IPS-15b (cell line): ENCODE measurements around the gene EOLA2.
A peak's percentile ranks its signal among the peaks of the same experiment; 100 is the strongest.

Experiments
- H3K27me3 ChIP-seq: one replicate; pipeline ENCODE4 v1.6.1; 2013; ENCODE audit warnings: low read length; ENCODE audit not compliant: control insufficient read depth, insufficient read depth
- H3K36me3 ChIP-seq: one replicate; pipeline ENCODE4 v1.6.1; 2013; ENCODE audit warnings: low read length; ENCODE audit not compliant: control insufficient read depth, insufficient read depth
- H3K4me1 ChIP-seq: one replicate; pipeline ENCODE4 v1.6.1; 2013; ENCODE audit warnings: mild to moderate bottlenecking, low read length; ENCODE audit not compliant: control insufficient read depth, insufficient read depth
- H3K4me3 ChIP-seq: one replicate; pipeline ENCODE4 v1.5.1; 2013; ENCODE audit warnings: low read depth, low read length
- H3K9ac ChIP-seq: one replicate; pipeline ENCODE4 v1.6.1; 2013; ENCODE audit warnings: low read depth, mild to moderate bottlenecking, low read length
- H3K9me3 ChIP-seq: one replicate; pipeline ENCODE4 v1.6.1; 2013; ENCODE audit warnings: mild to moderate bottlenecking, low read length; ENCODE audit not compliant: control insufficient read depth, insufficient read depth

Gene EOLA2

GRCh38 chrX:149938427-149938880, at the start of gene EOLA2:
TSS of gene EOLA2 (minus strand) at chrX:149938491. CDS start at chrX:149933874, 4,617 bp downstream.
- Histone ChIP-seq H3K9ac (peak within 1 kb of the TSS; percentile 73), H3K9me3 (no peaks in the 10 kb centered on the region), H3K36me3 (no peaks in the 10 kb centered on the region), H3K27me3 (no peaks in the 10 kb centered on the region), H3K4me3 (peak within 1 kb of the TSS; percentile 77), H3K4me1 (no peaks in the 10 kb centered on the region)

- no peaks in the 10 kb centered on the region for H3K27me3 ChIP-seq
- no peaks in the 10 kb centered on the region for H3K4me1 ChIP-seq
- no peak overlapping the region for H3K9ac ChIP-seq
- no peaks in the 10 kb centered on the region for H3K36me3 ChIP-seq
- no peaks in the 10 kb centered on the region for H3K9me3 ChIP-seq
- H3K4me3 ChIP-seq: no peak overlapping the region
Measured at GRCh38 chrX:149987613-149988012, 49.3 kb upstream of the EOLA2 start.

GRCh38 chrX:149984411-149984810, 46.1 kb upstream of the EOLA2 start:
- no peak overlapping the region for H3K4me3 ChIP-seq
- no peaks in the 10 kb centered on the region for H3K27me3 ChIP-seq
- H3K36me3 ChIP-seq: no peaks in the 10 kb centered on the region
- no peaks in the 10 kb centered on the region for H3K4me1 ChIP-seq
- H3K9ac ChIP-seq: no peak overlapping the region
- H3K9me3 ChIP-seq: no peaks in the 10 kb centered on the region

GRCh38 chrX:149982310-149982709, 44.0 kb upstream of the EOLA2 start:
- Histone ChIP-seq H3K4me3 (no peak overlapping the region), H3K4me1 (no peaks in the 10 kb centered on the region), H3K36me3 (no peaks in the 10 kb centered on the region), H3K9me3 (no peaks in the 10 kb centered on the region), H3K27me3 (no peaks in the 10 kb centered on the region), H3K9ac (no peak overlapping the region)

GRCh38 chrX:149979126-149979644, 40.9 kb upstream of the EOLA2 start:
- Histone ChIP-seq H3K27me3 (no peaks in the 10 kb centered on the region), H3K4me3 (no peak overlapping the region), H3K4me1 (no peaks in the 10 kb centered on the region), H3K9ac (no peak overlapping the region), H3K9me3 (no peaks in the 10 kb centered on the region), H3K36me3 (no peaks in the 10 kb centered on the region)

GRCh38 chrX:149962859-149963757, 24.8 kb upstream of the EOLA2 start:
- no peak overlapping the region for H3K9ac ChIP-seq

GRCh38 chrX:149962010-149962409, 23.7 kb upstream of the EOLA2 start:
- Histone ChIP-seq H3K27me3 (no peaks in the 10 kb centered on the region), H3K4me3 (no peak overlapping the region), H3K9ac (no peak overlapping the region), H3K9me3 (no peaks in the 10 kb centered on the region), H3K4me1 (no peaks in the 10 kb centered on the region), H3K36me3 (no peaks in the 10 kb centered on the region)

More at GRCh38 chrX:149962859-149963757, 24.8 kb upstream of the EOLA2 start:
- H3K27me3 ChIP-seq: no peaks in the 10 kb centered on the region
- no peaks in the 10 kb centered on the region for H3K9me3 ChIP-seq
- no peaks in the 10 kb centered on the region for H3K4me1 ChIP-seq
- no peaks in the 10 kb centered on the region for H3K36me3 ChIP-seq
- H3K4me3 ChIP-seq: no peak overlapping the region

GRCh38 chrX:149961572-149961971, 23.3 kb upstream of the EOLA2 start:
- no peaks in the 10 kb centered on the region for H3K27me3 ChIP-seq
- no peak overlapping the region for H3K4me3 ChIP-seq
- H3K36me3 ChIP-seq: no peaks in the 10 kb centered on the region
- no peaks in the 10 kb centered on the region for H3K9me3 ChIP-seq
- H3K4me1 ChIP-seq: no peaks in the 10 kb centered on the region
- no peak overlapping the region for H3K9ac ChIP-seq

GRCh38 chrX:149950681-149951080, 12.4 kb upstream of the EOLA2 start:
- Histone ChIP-seq H3K9ac (no peak overlapping the region), H3K4me3 (no peak overlapping the region), H3K9me3 (no peaks in the 10 kb centered on the region), H3K36me3 (no peaks in the 10 kb centered on the region), H3K4me1 (no peaks in the 10 kb centered on the region), H3K27me3 (no peaks in the 10 kb centered on the region)

GRCh38 chrX:149949743-149950436, 11.6 kb upstream of the EOLA2 start:
- Histone ChIP-seq H3K9me3 (no peaks in the 10 kb centered on the region), H3K4me3 (no peak overlapping the region), H3K27me3 (no peaks in the 10 kb centered on the region), H3K4me1 (no peaks in the 10 kb centered on the region), H3K9ac (no peak overlapping the region), H3K36me3 (no peaks in the 10 kb centered on the region)

GRCh38 chrX:149948016-149948415, 9.7 kb upstream of the EOLA2 start:
- Histone ChIP-seq H3K9me3 (no peaks in the 10 kb centered on the region), H3K27me3 (no peaks in the 10 kb centered on the region), H3K4me3 (no peak overlapping the region), H3K36me3 (no peaks in the 10 kb centered on the region), H3K9ac (no peak overlapping the region), H3K4me1 (no peaks in the 10 kb centered on the region)
